Measurements from ENCODE around the gene GLP2R. TPM values are rescaled to one million over a fixed set of nuclear protein-coding genes. Genes with fewer than 3 reads are reported as not detected.

The GLP2R gene
- total RNA-seq, 1 experiment from 2014 or later, result 0.08 TPM

- no peak overlapping the region for H3K27ac ChIP-seq (ENCODE audit: low read length)
- CTCF ChIA-PET, result no interaction called here
- H3K9me3 ChIP-seq (ENCODE audit: control insufficient read depth, insufficient read depth, low read depth, low read length), result peaks cover 9% of the 10 kb centered on the region; the same call in 1 of the 2 replicates
- H3K27me3 ChIP-seq (ENCODE audit: control insufficient read depth, insufficient read depth, low read length), result no peaks in the 10 kb centered on the region; the same call in 1 of the 2 replicates
- ATAC-seq, result no peak
- no peaks in the 10 kb centered on the region for H3K4me1 ChIP-seq (ENCODE audit: control insufficient read depth, insufficient read depth, low read length)
- no peak for DNase-seq (ENCODE audit: low read depth, low spot score)
- no peaks in the 10 kb centered on the region for H3K36me3 ChIP-seq (ENCODE audit: control insufficient read depth, insufficient read depth, low read length)
- in situ Hi-C loops (cut with HindIII; ENCODE audit: low pct_unique_long_range_greater_than_20kb, low sequenced_read_pairs), result no loop called here
- POLR2A ChIA-PET, result interaction anchor here (0.5 kb wide), 1 partner anchor 87 kb away, joined by 5 read pairs; no protein-coding TSS in a partner anchor
- H3K4me3 ChIP-seq (ENCODE audit: low read depth in 2 of 2, low read length in 2 of 2), result no peak overlapping the region
- intact Hi-C loops (cut with micrococcal nuclease; ENCODE audit: unreplicated experiment), result no loop called here
- no TSS peak for BruUV-seq (replicated peaks)
- TF ChIP-seq REST (IDR thresholded peaks at IDR 0.05; ENCODE audit: insufficient read depth in 1 of 2, low read depth in 2 of 2, low read length in 1 of 2) (no peak), CTCF (IDR thresholded peaks at IDR 0.05) (no peak), TCF7L2 (IDR thresholded peaks at IDR 0.05; ENCODE audit: low read depth, low read length) (no peak)
Measured at GRCh38 chr17:9886141-9886930, 60.6 kb downstream of the GLP2R start.

GRCh38 chr17:9887508-9887907, 61.8 kb downstream of the GLP2R start:
- ATAC-seq, result no peak
- H3K9me3 ChIP-seq (ENCODE audit: control insufficient read depth, insufficient read depth, low read depth, low read length), result peaks cover 8% of the 10 kb centered on the region; the same call in 1 of the 2 replicates
- no TSS peak for BruUV-seq (replicated peaks)
- ChIA-PET CTCF (no interaction called here), POLR2A (no interaction called here)
- no peaks in the 10 kb centered on the region; the same call in 1 of the 2 replicates for H3K27me3 ChIP-seq (ENCODE audit: control insufficient read depth, insufficient read depth, low read length)
- no peaks in the 10 kb centered on the region for H3K36me3 ChIP-seq (ENCODE audit: control insufficient read depth, insufficient read depth, low read length)
- in situ Hi-C loops (cut with HindIII; ENCODE audit: low pct_unique_long_range_greater_than_20kb, low sequenced_read_pairs), result no loop called here
- intact Hi-C loops (cut with micrococcal nuclease; ENCODE audit: unreplicated experiment), result no loop called here
- no peaks in the 10 kb centered on the region for H3K4me1 ChIP-seq (ENCODE audit: control insufficient read depth, insufficient read depth, low read length)
- H3K4me3 ChIP-seq (ENCODE audit: low read depth in 2 of 2, low read length in 2 of 2), result no peak overlapping the region
- no peak for DNase-seq (ENCODE audit: low read depth, low spot score)
- H3K27ac ChIP-seq (ENCODE audit: low read length), result no peak overlapping the region
- TF ChIP-seq POLR2AphosphoS5 (IDR thresholded peaks at IDR 0.05; ENCODE audit: low read depth, low read length) (no peak), TCF7L2 (IDR thresholded peaks at IDR 0.05; ENCODE audit: low read depth, low read length) (no peak), REST (IDR thresholded peaks at IDR 0.05; ENCODE audit: insufficient read depth in 1 of 2, low read depth in 2 of 2, low read length in 1 of 2) (no peak), SIN3A (IDR thresholded peaks at IDR 0.05; ENCODE audit: borderline replicate concordance, insufficient read depth, low read depth, low read length) (no peak), CTCF (IDR thresholded peaks at IDR 0.05) (no peak)

Data from Panc1 (cell line).